ENCODE results near the gene MAGI1. TPM values are rescaled to one million over a fixed set of nuclear protein-coding genes. Genes with fewer than 3 reads are reported as not detected.

Gene MAGI1
- total and polyA plus RNA-seq, 4 donors = 5.0 to 69.2 (median 28.5) TPM

- H3K9me3 ChIP-seq (ENCODE audit: control insufficient read depth, low read length) = no peaks in the 10 kb centered on the region
- intact Hi-C loops (cut with DNase I) = no loop called here
- no peak overlapping the region for H3K27ac ChIP-seq (ENCODE audit: low read depth in 1 of 2, low read length in 2 of 2)
- no peak for ATAC-seq (ENCODE audit: low FRiP score)
- H3K27me3 ChIP-seq (ENCODE audit: control insufficient read depth in 1 of 2, insufficient read depth in 2 of 2, low read length in 1 of 2) = no peaks in the 10 kb centered on the region
- 90 to 91% methylated on average over 4 of the region's 4 CpGs for WGBS, 2 donors
- no peaks in the 10 kb centered on the region for H3K36me3 ChIP-seq (ENCODE audit: control insufficient read depth in 1 of 2, insufficient read depth in 2 of 2, low read length in 1 of 2)
- DNase-seq = no peak
- peaks cover 7 to 10% of the 10 kb centered on the region in 2 donors for H3K4me1 ChIP-seq (ENCODE audit: control insufficient read depth in 1 of 2, insufficient read depth in 2 of 2, low read length in 2 of 2)
- H3K4me3 ChIP-seq (ENCODE audit: low read length in 2 of 2) = no peak overlapping the region
These were observed 320.9 kb downstream of the MAGI1 start for GRCh38 chr3:65717676-65718346.

GRCh38 chr3:65716071-65716751 lies 322.5 kb downstream of the MAGI1 start:
- H3K27ac ChIP-seq (ENCODE audit: low read depth in 1 of 2, low read length in 2 of 2) = no peak overlapping the region
- no peaks in the 10 kb centered on the region for H3K36me3 ChIP-seq (ENCODE audit: control insufficient read depth in 1 of 2, insufficient read depth in 2 of 2, low read length in 1 of 2)
- ATAC-seq (ENCODE audit: low FRiP score) (no peak), DNase-seq (no peak)
- no peaks in the 10 kb centered on the region for H3K27me3 ChIP-seq (ENCODE audit: control insufficient read depth in 1 of 2, insufficient read depth in 2 of 2, low read length in 1 of 2)
- no peaks in the 10 kb centered on the region for H3K9me3 ChIP-seq (ENCODE audit: control insufficient read depth, low read length)
- H3K4me3 ChIP-seq (ENCODE audit: low read length in 2 of 2) = no peak overlapping the region
- WGBS, 2 donors = 45 to 52% methylated on average over 4 of the region's 4 CpGs
- intact Hi-C loops (cut with DNase I) = no loop called here
- peaks cover 7 to 10% of the 10 kb centered on the region in 2 donors for H3K4me1 ChIP-seq (ENCODE audit: control insufficient read depth in 1 of 2, insufficient read depth in 2 of 2, low read length in 2 of 2)

DNA sequence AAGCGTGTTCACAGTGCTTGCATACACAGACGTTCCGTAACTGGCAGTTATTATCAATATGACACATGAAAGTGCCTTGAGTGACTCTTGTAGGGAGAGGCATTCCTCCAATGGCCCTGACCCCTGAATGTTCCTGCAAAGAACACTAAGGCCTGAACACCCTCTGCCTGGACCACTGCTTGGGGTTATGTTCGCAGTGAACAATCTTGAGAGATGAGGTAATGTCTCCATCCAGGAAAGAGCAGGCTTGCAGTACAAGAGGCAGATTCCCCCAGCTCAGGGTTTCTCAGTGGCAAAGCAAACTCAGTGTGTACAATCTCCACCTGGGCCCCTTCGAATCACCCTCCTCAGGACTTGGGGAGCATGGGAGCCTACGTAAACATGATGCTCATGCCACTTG lies 324.6 kb downstream of the MAGI1 start:
- peaks cover 7 to 10% of the 10 kb centered on the region in 2 donors for H3K4me1 ChIP-seq (ENCODE audit: control insufficient read depth in 1 of 2, insufficient read depth in 2 of 2, low read length in 2 of 2)
- H3K9me3 ChIP-seq (ENCODE audit: control insufficient read depth, low read length) = no peaks in the 10 kb centered on the region
- WGBS, 2 donors = 8 to 13% methylated on average over 6 of the region's 6 CpGs
- H3K36me3 ChIP-seq (ENCODE audit: control insufficient read depth in 1 of 2, insufficient read depth in 2 of 2, low read length in 1 of 2) = no peaks in the 10 kb centered on the region
- peak overlapping the region in 1 of 2 donors; percentile 98 for H3K27ac ChIP-seq (ENCODE audit: low read depth in 1 of 2, low read length in 2 of 2)
- intact Hi-C loops (cut with DNase I) = no loop called here
- DNase-seq = no peak
- peak; percentile 75 for ATAC-seq (ENCODE audit: low FRiP score)
- no peak overlapping the region for H3K4me3 ChIP-seq (ENCODE audit: low read length in 2 of 2)
- H3K27me3 ChIP-seq (ENCODE audit: control insufficient read depth in 1 of 2, insufficient read depth in 2 of 2, low read length in 1 of 2) = no peaks in the 10 kb centered on the region

- H3K27ac ChIP-seq (ENCODE audit: low read depth in 1 of 2, low read length in 2 of 2) = peak overlapping the region; percentile 34 to 54
- intact Hi-C loops (cut with DNase I) = no loop called here
- H3K4me1 ChIP-seq (ENCODE audit: control insufficient read depth in 1 of 2, insufficient read depth in 2 of 2, low read length in 2 of 2) = peaks cover 7 to 10% of the 10 kb centered on the region in 2 donors
- no peaks in the 10 kb centered on the region for H3K9me3 ChIP-seq (ENCODE audit: control insufficient read depth, low read length)
- no peaks in the 10 kb centered on the region for H3K36me3 ChIP-seq (ENCODE audit: control insufficient read depth in 1 of 2, insufficient read depth in 2 of 2, low read length in 1 of 2)
- H3K4me3 ChIP-seq (ENCODE audit: low read length in 2 of 2) = no peak overlapping the region
- ATAC-seq (ENCODE audit: low FRiP score) = peak; percentile 53
- peak in 1 of 2 donors; percentile 54 for DNase-seq
- WGBS, 2 donors = 7 to 9% methylated on average over 1 of the region's 1 CpG
- no peaks in the 10 kb centered on the region for H3K27me3 ChIP-seq (ENCODE audit: control insufficient read depth in 1 of 2, insufficient read depth in 2 of 2, low read length in 1 of 2)
These were observed 325.7 kb downstream of the MAGI1 start for GRCh38 chr3:65713016-65713415.

DNA sequence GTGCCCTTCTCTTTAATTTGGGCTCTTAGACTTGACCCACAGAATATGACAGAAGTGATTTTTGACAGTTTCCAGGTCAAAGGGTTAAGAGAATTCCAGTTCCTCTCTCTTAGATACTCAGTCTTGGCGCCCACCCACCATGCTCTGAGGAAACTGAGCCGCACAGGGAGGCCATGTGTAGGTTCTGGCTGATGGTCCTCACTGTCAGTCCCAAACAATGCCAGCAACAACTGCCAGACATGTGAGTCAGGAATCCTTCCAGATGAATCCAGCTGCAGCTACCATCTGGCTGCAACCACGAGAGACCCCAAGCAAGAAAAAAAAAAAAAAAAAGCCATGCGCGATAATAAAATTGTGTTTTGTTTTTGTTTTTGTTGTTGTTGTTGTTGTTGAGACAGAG lies 326.6 kb downstream of the MAGI1 start:
- WGBS, 2 donors = 57 to 66% methylated on average over 5 of the region's 5 CpGs
- H3K27me3 ChIP-seq (ENCODE audit: control insufficient read depth in 1 of 2, insufficient read depth in 2 of 2, low read length in 1 of 2) = no peaks in the 10 kb centered on the region
- ATAC-seq (ENCODE audit: low FRiP score) = no peak
- peaks cover 7 to 10% of the 10 kb centered on the region in 2 donors for H3K4me1 ChIP-seq (ENCODE audit: control insufficient read depth in 1 of 2, insufficient read depth in 2 of 2, low read length in 2 of 2)
- no peaks in the 10 kb centered on the region for H3K36me3 ChIP-seq (ENCODE audit: control insufficient read depth in 1 of 2, insufficient read depth in 2 of 2, low read length in 1 of 2)
- DNase-seq = no peak
- H3K9me3 ChIP-seq (ENCODE audit: control insufficient read depth, low read length) = no peaks in the 10 kb centered on the region
- intact Hi-C loops (cut with DNase I) = no loop called here
- H3K4me3 ChIP-seq (ENCODE audit: low read length in 2 of 2) = no peak overlapping the region
- no peak overlapping the region for H3K27ac ChIP-seq (ENCODE audit: low read depth in 1 of 2, low read length in 2 of 2)

- 51 to 59% methylated on average over 13 of the region's 13 CpGs for WGBS, 2 donors
- DNase-seq (no peak), ATAC-seq (ENCODE audit: low FRiP score) (no peak)
- no peak overlapping the region for H3K4me3 ChIP-seq (ENCODE audit: low read length in 2 of 2)
- H3K27me3 ChIP-seq (ENCODE audit: control insufficient read depth in 1 of 2, insufficient read depth in 2 of 2, low read length in 1 of 2) = no peaks in the 10 kb centered on the region
- no peaks in the 10 kb centered on the region for H3K9me3 ChIP-seq (ENCODE audit: control insufficient read depth, low read length)
- no peak overlapping the region for H3K27ac ChIP-seq (ENCODE audit: low read depth in 1 of 2, low read length in 2 of 2)
- intact Hi-C loops (cut with DNase I) = no loop called here
- no peaks in the 10 kb centered on the region for H3K36me3 ChIP-seq (ENCODE audit: control insufficient read depth in 1 of 2, insufficient read depth in 2 of 2, low read length in 1 of 2)
- H3K4me1 ChIP-seq (ENCODE audit: control insufficient read depth in 1 of 2, insufficient read depth in 2 of 2, low read length in 2 of 2) = peaks cover 0 to 4% of the 10 kb centered on the region in 2 donors
These were observed 331.7 kb downstream of the MAGI1 start for GRCh38 chr3:65706776-65707568.

DNA sequence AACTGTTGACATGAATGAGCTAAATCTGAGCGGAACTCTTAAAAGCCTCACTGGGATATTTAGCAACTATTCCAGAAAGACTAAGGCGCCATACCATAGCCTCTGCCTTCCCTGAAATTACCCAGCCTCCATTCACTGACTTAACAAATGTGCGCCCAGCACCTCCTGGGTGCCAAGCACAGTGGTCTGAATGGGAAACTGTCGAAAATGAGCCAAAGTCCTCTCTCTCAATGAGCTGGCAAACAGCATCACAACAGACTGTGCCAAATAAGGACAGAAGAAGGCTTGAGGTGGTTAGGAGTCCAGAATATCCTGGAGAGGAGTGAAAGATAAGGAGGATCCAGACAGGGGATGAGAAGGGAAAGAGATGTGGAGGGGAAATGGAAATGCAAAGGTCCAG lies 332.4 kb downstream of the MAGI1 start:
- intact Hi-C loops (cut with DNase I) = no loop called here
- Histone ChIP-seq H3K27me3 (ENCODE audit: control insufficient read depth in 1 of 2, insufficient read depth in 2 of 2, low read length in 1 of 2) (no peaks in the 10 kb centered on the region), H3K27ac (ENCODE audit: low read depth in 1 of 2, low read length in 2 of 2) (no peak overlapping the region), H3K4me3 (ENCODE audit: low read length in 2 of 2) (no peak overlapping the region), H3K36me3 (ENCODE audit: control insufficient read depth in 1 of 2, insufficient read depth in 2 of 2, low read length in 1 of 2) (no peaks in the 10 kb centered on the region), H3K9me3 (ENCODE audit: control insufficient read depth, low read length) (no peaks in the 10 kb centered on the region), H3K4me1 (ENCODE audit: control insufficient read depth in 1 of 2, insufficient read depth in 2 of 2, low read length in 2 of 2) (peaks cover 0 to 4% of the 10 kb centered on the region in 2 donors)
- ATAC-seq (ENCODE audit: low FRiP score) (no peak), DNase-seq (no peak)
- 61 to 72% methylated on average over 4 of the region's 4 CpGs for WGBS, 2 donors

DNA sequence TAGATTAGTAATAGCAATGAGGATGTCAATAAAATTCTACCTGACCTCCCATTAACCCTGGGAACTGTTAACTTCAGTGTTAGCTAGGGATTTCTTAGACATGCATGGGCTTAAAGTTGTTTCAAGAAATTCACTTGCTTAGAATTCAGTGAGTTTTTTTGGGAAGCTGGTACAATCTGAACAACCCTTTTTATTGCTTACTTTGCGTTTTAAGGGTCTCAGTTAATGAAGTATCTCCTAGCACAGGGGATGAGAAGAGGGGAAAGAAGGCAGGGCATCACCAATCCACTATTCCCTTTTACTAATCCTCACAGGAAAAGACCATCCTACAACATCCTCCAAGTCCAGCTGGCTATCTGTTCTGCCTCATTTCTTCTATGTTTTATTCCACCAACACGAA lies 334.9 kb downstream of the MAGI1 start:
- Histone ChIP-seq H3K4me3 (ENCODE audit: low read length in 2 of 2) (no peak overlapping the region), H3K4me1 (ENCODE audit: control insufficient read depth in 1 of 2, insufficient read depth in 2 of 2, low read length in 2 of 2) (peaks cover 0 to 4% of the 10 kb centered on the region in 2 donors), H3K36me3 (ENCODE audit: control insufficient read depth in 1 of 2, insufficient read depth in 2 of 2, low read length in 1 of 2) (no peaks in the 10 kb centered on the region), H3K9me3 (ENCODE audit: control insufficient read depth, low read length) (no peaks in the 10 kb centered on the region), H3K27me3 (ENCODE audit: control insufficient read depth in 1 of 2, insufficient read depth in 2 of 2, low read length in 1 of 2) (no peaks in the 10 kb centered on the region), H3K27ac (ENCODE audit: low read depth in 1 of 2, low read length in 2 of 2) (no peak overlapping the region)
- 88 to 97% methylated on average over 2 of the region's 2 CpGs for WGBS, 2 donors
- DNase-seq (no peak), ATAC-seq (ENCODE audit: low FRiP score) (no peak)
- intact Hi-C loops (cut with DNase I) = no loop called here
